Brain pericyte (primary cell): ENCODE results near the gene NLRC5.

Experiments used
- DNase-seq: peaks from one replicate; pipeline ENCODE4 v3.0.0-alpha.2; 2012; ENCODE audit warnings: low read depth, low spot score

The NLRC5 gene

GRCh38 chr16:56988948-56989945 lies at the start of gene NLRC5:
Gene NLRC5 (plus strand): TSS chr16:56989557. CDS start chr16:57020713, 31,156 bp downstream.
- peak; percentile 56 for DNase-seq

- no peak for DNase-seq
These were observed 49.6 kb upstream of the NLRC5 start for GRCh38 chr16:56939801-56940200.

GRCh38 chr16:56941092-56941491 lies 48.3 kb upstream of the NLRC5 start:
- no peak for DNase-seq

- no peak for DNase-seq
These were observed 47.5 kb upstream of the NLRC5 start for GRCh38 chr16:56941856-56942331.

- no peak for DNase-seq
These were observed 45.5 kb upstream of the NLRC5 start for GRCh38 chr16:56943761-56944375.

- no peak for DNase-seq
These were observed 44.2 kb upstream of the NLRC5 start for GRCh38 chr16:56944954-56945839.

GRCh38 chr16:56945847-56946527 lies 43.4 kb upstream of the NLRC5 start:
- DNase-seq, result no peak

- no peak for DNase-seq
These were observed 42.4 kb upstream of the NLRC5 start for GRCh38 chr16:56946767-56947603.

- DNase-seq, result no peak
These were observed 41.8 kb upstream of the NLRC5 start for GRCh38 chr16:56947604-56947995.

- no peak for DNase-seq
These were observed 41.1 kb upstream of the NLRC5 start for GRCh38 chr16:56948234-56948633.

GRCh38 chr16:56950051-56950450 lies 39.3 kb upstream of the NLRC5 start:
- DNase-seq, result no peak

- no peak for DNase-seq
These were observed 38.9 kb upstream of the NLRC5 start for GRCh38 chr16:56950455-56950854.

- no peak for DNase-seq
These were observed 38.2 kb upstream of the NLRC5 start for GRCh38 chr16:56950881-56951771.

GRCh38 chr16:56953006-56953405 lies 36.4 kb upstream of the NLRC5 start:
- DNase-seq, result no peak

GRCh38 chr16:56956076-56956475 lies 33.3 kb upstream of the NLRC5 start:
- no peak for DNase-seq

GRCh38 chr16:56956756-56957155 lies 32.6 kb upstream of the NLRC5 start:
- no peak for DNase-seq

GRCh38 chr16:56960681-56961281 lies 28.6 kb upstream of the NLRC5 start:
- no peak for DNase-seq

GRCh38 chr16:56961386-56961785 lies 28.0 kb upstream of the NLRC5 start:
- no peak for DNase-seq

- no peak for DNase-seq
These were observed 27.5 kb upstream of the NLRC5 start, which contains the start of gene CETP for GRCh38 chr16:56961851-56962281. Gene CETP (plus strand): TSS chr16:56961950. CDS start chr16:56961980, 30 bp downstream.
